ENCODE measurements around the gene C3orf38.

GRCh38 chr3:88168171-88168570, 18.4 kb downstream of the C3orf38 start:
- TF ChIP-seq CTCF (IDR thresholded peaks at IDR 0.05) (no peak), POLR2A (IDR thresholded peaks at IDR 0.05) (no peak)

Measured in lower leg skin (tissue), 3 donors.